Keratinocyte (primary cell): ENCODE results near the gene BLCAP.

ENCODE experiments used
- EZH2 ChIP-seq: IDR thresholded peaks from one replicate; pipeline ENCODE4 v1.6.1; 2012; ENCODE audit warnings: inconsistent platforms, mild to moderate bottlenecking, low read length, moderate library complexity
- TF ChIP-seq, protein P1 (sequence below), 3 experiments: IDR thresholded peaks in 1 of 3; conservative IDR thresholded peaks in 1 of 3; optimal IDR thresholded peaks in 1 of 3; 2 replicates in 2 of 3; 3 replicates in 1 of 3; pipeline versions ENCODE3 to v1.5.1; 2011; ENCODE audit warnings: low read length in 3 of 3, mild to moderate bottlenecking in 3 of 3, moderate library complexity in 2 of 3, control low read depth in 1 of 3, inconsistent platforms in 1 of 3; ENCODE audit not compliant: insufficient read depth in 2 of 3; ENCODE audit errors: extremely low read depth in 1 of 3

DNA sequence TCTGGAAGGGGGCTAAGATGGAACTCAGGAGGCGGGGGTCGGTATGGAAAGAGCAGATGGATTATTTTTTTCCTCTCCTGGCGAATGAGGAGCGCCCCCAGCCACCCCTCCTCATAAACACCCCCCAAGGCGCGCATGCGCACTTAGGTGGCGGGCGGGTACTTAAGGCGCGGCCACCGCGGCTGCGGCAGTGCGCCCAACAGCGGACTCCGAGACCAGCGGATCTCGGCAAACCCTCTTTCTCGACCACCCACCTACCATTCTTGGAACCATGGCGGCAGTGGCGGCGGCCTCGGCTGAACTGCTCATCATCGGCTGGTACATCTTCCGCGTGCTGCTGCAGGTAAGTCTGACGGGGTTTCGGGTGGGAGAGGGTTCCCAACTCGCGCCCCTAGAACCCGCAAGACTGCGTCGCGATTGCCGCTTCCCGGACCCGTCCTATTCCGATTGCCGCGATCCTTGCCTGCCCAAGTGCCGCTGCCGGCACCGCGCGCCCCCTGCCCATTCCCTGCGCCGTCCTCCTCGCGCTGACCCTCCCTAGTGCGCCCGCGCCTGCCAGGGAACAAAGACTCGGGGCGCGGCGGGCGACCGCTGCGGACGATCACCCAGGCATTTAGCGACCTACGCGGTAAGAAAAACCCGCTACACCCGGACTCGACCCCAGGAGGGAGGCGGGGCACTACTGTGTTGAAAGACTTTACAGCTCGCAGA, 6.5 kb downstream of the BLCAP start, which contains the start of gene NNAT:
- TF ChIP-seq EZH2: no peak
- TF ChIP-seq, protein P1, sequence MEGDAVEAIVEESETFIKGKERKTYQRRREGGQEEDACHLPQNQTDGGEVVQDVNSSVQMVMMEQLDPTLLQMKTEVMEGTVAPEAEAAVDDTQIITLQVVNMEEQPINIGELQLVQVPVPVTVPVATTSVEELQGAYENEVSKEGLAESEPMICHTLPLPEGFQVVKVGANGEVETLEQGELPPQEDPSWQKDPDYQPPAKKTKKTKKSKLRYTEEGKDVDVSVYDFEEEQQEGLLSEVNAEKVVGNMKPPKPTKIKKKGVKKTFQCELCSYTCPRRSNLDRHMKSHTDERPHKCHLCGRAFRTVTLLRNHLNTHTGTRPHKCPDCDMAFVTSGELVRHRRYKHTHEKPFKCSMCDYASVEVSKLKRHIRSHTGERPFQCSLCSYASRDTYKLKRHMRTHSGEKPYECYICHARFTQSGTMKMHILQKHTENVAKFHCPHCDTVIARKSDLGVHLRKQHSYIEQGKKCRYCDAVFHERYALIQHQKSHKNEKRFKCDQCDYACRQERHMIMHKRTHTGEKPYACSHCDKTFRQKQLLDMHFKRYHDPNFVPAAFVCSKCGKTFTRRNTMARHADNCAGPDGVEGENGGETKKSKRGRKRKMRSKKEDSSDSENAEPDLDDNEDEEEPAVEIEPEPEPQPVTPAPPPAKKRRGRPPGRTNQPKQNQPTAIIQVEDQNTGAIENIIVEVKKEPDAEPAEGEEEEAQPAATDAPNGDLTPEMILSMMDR (optimal IDR thresholded peaks at IDR 0.05 in 1 of 3, IDR thresholded peaks at IDR 0.05 in 1 of 3, conservative IDR thresholded peaks at IDR 0.05 in 1 of 3; ENCODE audit: extremely low read depth in 1 of 3, insufficient read depth in 2 of 3, low read length in 3 of 3): no peak
